SU-DHL-6 (cell line): ENCODE results near the gene ANO7.

Experiments
- H2AFZ ChIP-seq: fragments of 200-600 bp; sonication (generic); 2 replicates; pipeline ENCODE4 v1.6.1; 2014; ENCODE audit warnings: low read depth, mild to moderate bottlenecking, moderate library complexity, mixed read lengths, antibody characterized with exemption, low read length; ENCODE audit not compliant: severe bottlenecking
- H3F3A ChIP-seq: fragments of 200-600 bp; shearing (Covaris generic); 2 replicates; pipeline ENCODE4 v1.6.0; 2016; ENCODE audit warnings: antibody characterized with exemption, mild to moderate bottlenecking; ENCODE audit not compliant: insufficient read depth
- H3K27ac ChIP-seq: fragments of 200-600 bp; sonication (generic); 2 replicates; pipeline ENCODE4 v1.5.1; 2016; ENCODE audit warnings: low read depth, mild to moderate bottlenecking, low read length, moderate library complexity, mixed read lengths
- H3K27me3 ChIP-seq: fragments of 200-600 bp; sonication (generic), shearing (Covaris generic); 2 replicates; pipeline ENCODE4 v1.6.0; 2014; ENCODE audit warnings: mild to moderate bottlenecking, low read length
- H3K36me3 ChIP-seq: fragments of 200-600 bp; sonication (generic); 2 replicates; pipeline ENCODE4 v1.6.1; 2014; ENCODE audit warnings: mild to moderate bottlenecking, low read length, mixed read lengths
- H3K4me2 ChIP-seq: fragments of 300-600, 200-600 bp; shearing (Covaris generic), sonication (generic); 2 replicates; pipeline ENCODE4 v1.6.0; 2014; ENCODE audit warnings: low read length, low read depth, mild to moderate bottlenecking; ENCODE audit not compliant: poor library complexity, severe bottlenecking
- H3K4me3 ChIP-seq: fragments of 200-600 bp; sonication (generic); 2 replicates; pipeline ENCODE4 v1.5.1; 2014; ENCODE audit warnings: antibody characterized with exemption, low read length, mild to moderate bottlenecking, mixed read lengths; ENCODE audit not compliant: insufficient read depth, poor library complexity, severe bottlenecking
- H3K79me2 ChIP-seq: fragments of 200-600 bp; sonication (generic); 2 replicates; pipeline ENCODE4 v1.6.1; 2014; ENCODE audit warnings: mild to moderate bottlenecking, low read length, moderate library complexity; ENCODE audit not compliant: insufficient read depth
- H3K9ac ChIP-seq: fragments of 200-600 bp; sonication (generic); 2 replicates; pipeline ENCODE4 v1.7.0; 2014; ENCODE audit warnings: mild to moderate bottlenecking, low read length
- H3K9me2 ChIP-seq: fragments of 200-600 bp; sonication (generic); replicated peaks from 2 replicates; pipeline ENCODE4 v1.6.1; 2014; ENCODE audit warnings: low read length; ENCODE audit not compliant: insufficient read depth
- H3K9me3 ChIP-seq: fragments of 200-600 bp; sonication (generic); 2 replicates; pipeline ENCODE4 v1.6.1; 2014; ENCODE audit warnings: low read length, mixed read lengths; ENCODE audit not compliant: insufficient read depth
- H4K20me1 ChIP-seq: fragments of 200-600 bp; sonication (generic); 2 replicates; pipeline ENCODE4 v1.6.1; 2014; ENCODE audit warnings: low read depth, mild to moderate bottlenecking, antibody characterized with exemption, low read length, moderate library complexity, mixed read lengths
- EZH2phosphoT487 ChIP-seq: fragments of 200-600 bp; sonication (generic), shearing (Covaris generic); conservative IDR thresholded peaks from 2 replicates; pipeline ENCODE4 v1.6.1; 2018; ENCODE audit warnings: mild to moderate bottlenecking, antibody characterized with exemption, low read length, moderate library complexity, mixed read lengths
- TF ChIP-seq, protein P1 (sequence below): fragments of 200-600 bp; sonication (generic); IDR thresholded peaks from one replicate; pipeline ENCODE4 v1.5.1; 2017; ENCODE audit warnings: antibody characterized with exemption, mild to moderate bottlenecking, low read length, moderate library complexity; ENCODE audit not compliant: insufficient read depth, poor library complexity, severe bottlenecking

Gene ANO7

GRCh38 chr2:241168366-241168765 is 20.1 kb upstream of the ANO7 start:
- Histone ChIP-seq H3K4me2 (no peak overlapping the region), H3F3A (no peaks in the 10 kb centered on the region), H3K27me3 (no peaks in the 10 kb centered on the region), H3K9ac (no peak overlapping the region), H3K9me2 (no peaks in the 10 kb centered on the region), H3K79me2 (no peaks in the 10 kb centered on the region), H3K9me3 (peaks cover 4% of the 10 kb centered on the region; the same call in 1 of the 2 replicates), H3K4me3 (no peak overlapping the region), H3K36me3 (peaks cover 21% of the 10 kb centered on the region), H3K27ac (no peak overlapping the region), H4K20me1 (no peaks in the 10 kb centered on the region), H2AFZ (no peak overlapping the region)
- TF ChIP-seq EZH2phosphoT487 = no peak
- TF ChIP-seq, protein P1, sequence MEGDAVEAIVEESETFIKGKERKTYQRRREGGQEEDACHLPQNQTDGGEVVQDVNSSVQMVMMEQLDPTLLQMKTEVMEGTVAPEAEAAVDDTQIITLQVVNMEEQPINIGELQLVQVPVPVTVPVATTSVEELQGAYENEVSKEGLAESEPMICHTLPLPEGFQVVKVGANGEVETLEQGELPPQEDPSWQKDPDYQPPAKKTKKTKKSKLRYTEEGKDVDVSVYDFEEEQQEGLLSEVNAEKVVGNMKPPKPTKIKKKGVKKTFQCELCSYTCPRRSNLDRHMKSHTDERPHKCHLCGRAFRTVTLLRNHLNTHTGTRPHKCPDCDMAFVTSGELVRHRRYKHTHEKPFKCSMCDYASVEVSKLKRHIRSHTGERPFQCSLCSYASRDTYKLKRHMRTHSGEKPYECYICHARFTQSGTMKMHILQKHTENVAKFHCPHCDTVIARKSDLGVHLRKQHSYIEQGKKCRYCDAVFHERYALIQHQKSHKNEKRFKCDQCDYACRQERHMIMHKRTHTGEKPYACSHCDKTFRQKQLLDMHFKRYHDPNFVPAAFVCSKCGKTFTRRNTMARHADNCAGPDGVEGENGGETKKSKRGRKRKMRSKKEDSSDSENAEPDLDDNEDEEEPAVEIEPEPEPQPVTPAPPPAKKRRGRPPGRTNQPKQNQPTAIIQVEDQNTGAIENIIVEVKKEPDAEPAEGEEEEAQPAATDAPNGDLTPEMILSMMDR = no peak

DNA sequence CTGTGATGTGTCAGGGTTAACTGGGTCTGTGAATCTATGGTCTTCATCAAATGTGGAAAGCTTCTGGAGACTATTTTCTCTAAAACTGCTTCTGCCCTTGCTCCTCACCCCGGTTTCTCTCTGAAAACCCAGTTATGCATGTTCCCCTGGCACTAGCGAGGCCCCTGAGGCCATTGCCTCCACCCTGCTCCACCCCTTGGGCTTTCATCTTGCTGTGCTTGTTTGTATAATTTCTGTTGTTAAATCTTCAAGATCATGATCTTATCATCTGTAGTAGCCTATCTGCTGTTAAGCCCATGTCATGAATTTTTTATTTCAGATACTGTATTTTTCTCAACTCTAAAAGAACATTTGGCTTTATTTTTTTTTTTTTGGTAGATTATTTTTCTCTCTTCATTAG is 14.9 kb upstream of the ANO7 start:
- H3K9ac ChIP-seq = no peak overlapping the region
- H4K20me1 ChIP-seq = no peaks in the 10 kb centered on the region
- H2AFZ ChIP-seq = no peak overlapping the region
- no peaks in the 10 kb centered on the region for H3K9me2 ChIP-seq
- no peak overlapping the region for H3K4me3 ChIP-seq
- TF ChIP-seq EZH2phosphoT487 = no peak
- TF ChIP-seq, protein P1 = no peak
- no peak overlapping the region for H3K4me2 ChIP-seq
- H3K27ac ChIP-seq = no peak overlapping the region
- no peaks in the 10 kb centered on the region for H3F3A ChIP-seq
- no peaks in the 10 kb centered on the region for H3K27me3 ChIP-seq
- no peaks in the 10 kb centered on the region for H3K79me2 ChIP-seq
- peaks cover 21% of the 10 kb centered on the region for H3K36me3 ChIP-seq
- peaks cover 4% of the 10 kb centered on the region; the same call in 1 of the 2 replicates for H3K9me3 ChIP-seq

DNA sequence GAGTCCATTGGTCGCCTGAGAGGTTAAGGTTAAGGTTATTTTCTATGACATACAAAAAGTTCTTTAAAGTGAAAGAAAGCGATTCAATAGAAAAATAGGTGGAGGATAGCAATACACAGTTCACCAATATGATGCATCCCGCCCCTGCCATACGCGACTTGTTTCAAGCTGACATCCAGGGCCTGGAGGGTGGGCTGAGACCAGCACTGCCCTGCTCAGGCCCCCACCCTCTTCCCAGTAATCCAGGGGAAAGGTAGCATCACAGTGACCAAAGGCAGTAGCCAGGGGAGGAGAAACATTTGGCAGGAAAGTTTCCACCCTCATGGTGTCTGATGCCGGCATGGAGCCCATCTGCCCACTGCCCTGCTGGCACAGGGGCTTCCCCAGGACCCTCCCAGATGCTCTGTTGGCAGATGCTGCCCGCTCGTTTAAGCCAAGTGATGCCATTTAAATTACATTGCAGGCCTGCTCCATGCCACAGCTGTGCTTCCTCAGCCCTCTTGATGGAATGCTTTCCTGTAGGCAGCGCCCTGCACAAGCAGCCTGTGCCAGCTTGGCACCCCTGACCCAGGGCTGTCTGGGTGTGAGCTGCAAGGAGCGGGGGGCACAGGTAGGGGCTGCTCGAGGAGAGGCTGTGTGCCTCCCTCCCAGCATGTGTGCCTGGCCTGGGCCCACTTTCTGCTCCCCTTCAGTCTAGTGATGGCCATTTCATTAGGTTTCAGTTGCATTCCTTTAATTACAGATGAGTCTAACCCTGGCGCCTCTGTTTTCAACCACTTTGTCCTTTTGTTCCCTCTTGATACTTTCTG is 10.7 kb upstream of the ANO7 start:
- H2AFZ ChIP-seq = no peak overlapping the region
- H3K27me3 ChIP-seq = no peaks in the 10 kb centered on the region
- H3K36me3 ChIP-seq = no peaks in the 10 kb centered on the region
- H3K9ac ChIP-seq = no peak overlapping the region
- no peaks in the 10 kb centered on the region for H3K79me2 ChIP-seq
- no peak for TF ChIP-seq EZH2phosphoT487
- TF ChIP-seq, protein P1 = no peak
- no peaks in the 10 kb centered on the region for H3K9me2 ChIP-seq
- H3K4me2 ChIP-seq = no peak overlapping the region
- H3K9me3 ChIP-seq = no peaks in the 10 kb centered on the region
- no peak overlapping the region for H3K27ac ChIP-seq
- no peak overlapping the region for H3K4me3 ChIP-seq
- no peaks in the 10 kb centered on the region for H4K20me1 ChIP-seq
- no peaks in the 10 kb centered on the region for H3F3A ChIP-seq
